Right ventricle myocardium inferior (tissue), 1 donor: ENCODE results near the gene DLG2. TPM values are rescaled to one million over a fixed set of nuclear protein-coding genes. Genes with fewer than 3 reads are reported as not detected.

ENCODE experiments used
- ATAC-seq: fragments of 200-7000 bp; cut with Tn5 transposase; one replicate; pipeline ENCODE4 v1.9.1; 2020; ENCODE audit warnings: mild to moderate bottlenecking, moderate library complexity
- DNase-seq: peaks from one replicate; pipeline ENCODE4 v3.0.0; 2021; ENCODE audit errors: missing footprints
- intact Hi-C: fragments of 100-400 bp; cut with DNase I; formaldehyde crosslinking; loops from one replicate; pipeline ENCODE4 v1.11.0; 2022
- total RNA-seq: library from RNA; stranded (reverse); fragmentation: NEBNext Ultra II Directional; extraction: Animal tissue kit (Norgen Biotek cat#: 25700); gene quantifications from one replicate; pipeline ENCODE4 v1.2.1, GENCODE V29; 2021
- donor health status: DM: no; HTN: yes; CAD: no; lungs with severe emphysema.

Gene DLG2
- total RNA-seq, 1 donor from 2014 or later = 5.7 TPM

DNA sequence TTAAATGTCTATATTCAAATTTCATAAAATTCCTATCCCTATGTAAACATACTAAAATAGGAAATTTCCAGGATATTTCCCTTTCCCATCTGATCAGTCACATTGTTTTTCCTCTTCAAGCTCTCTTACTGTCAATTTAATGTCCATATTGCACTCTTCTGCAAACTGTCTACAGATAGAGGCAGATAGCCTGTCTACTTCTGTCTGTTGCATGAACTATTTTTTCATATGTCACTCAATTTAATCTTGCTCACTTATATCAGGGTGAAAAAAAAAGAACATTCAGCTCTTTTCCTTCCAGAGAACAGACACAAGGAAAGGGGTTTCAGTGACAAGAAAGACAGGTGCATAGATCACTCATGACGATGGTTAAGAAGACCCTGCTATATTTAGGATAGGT, 1327.1 kb downstream of the DLG2 start:
- no peak for ATAC-seq
- intact Hi-C loops = no loop called here
- DNase-seq = no peak

DNA sequence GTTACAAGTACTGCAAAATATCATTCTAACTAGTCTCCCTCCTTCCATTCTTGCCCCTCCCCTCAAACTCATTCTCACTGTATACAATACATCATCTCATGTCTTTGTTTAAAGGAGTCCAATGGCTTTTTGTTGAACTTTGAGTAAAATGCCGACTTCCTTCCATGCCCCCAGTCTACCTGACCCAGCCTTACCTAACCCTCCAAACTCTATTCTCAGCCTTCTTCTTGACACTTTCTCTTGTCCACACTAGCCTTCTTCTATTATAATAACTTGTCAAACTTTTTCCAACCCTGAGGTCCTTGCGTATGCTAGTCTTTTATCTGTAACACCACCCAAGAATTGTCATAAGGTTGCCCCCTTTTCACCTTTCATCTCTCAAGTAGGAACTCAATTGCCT, 1329.6 kb downstream of the DLG2 start:
- intact Hi-C loops = no loop called here
- DNase-seq (no peak), ATAC-seq (no peak)

- DNase-seq = no peak
- intact Hi-C loops = no loop called here
- ATAC-seq = no peak
Observed at GRCh38 chr11:84295815-84296214, 1331.3 kb downstream of the DLG2 start.

DNA sequence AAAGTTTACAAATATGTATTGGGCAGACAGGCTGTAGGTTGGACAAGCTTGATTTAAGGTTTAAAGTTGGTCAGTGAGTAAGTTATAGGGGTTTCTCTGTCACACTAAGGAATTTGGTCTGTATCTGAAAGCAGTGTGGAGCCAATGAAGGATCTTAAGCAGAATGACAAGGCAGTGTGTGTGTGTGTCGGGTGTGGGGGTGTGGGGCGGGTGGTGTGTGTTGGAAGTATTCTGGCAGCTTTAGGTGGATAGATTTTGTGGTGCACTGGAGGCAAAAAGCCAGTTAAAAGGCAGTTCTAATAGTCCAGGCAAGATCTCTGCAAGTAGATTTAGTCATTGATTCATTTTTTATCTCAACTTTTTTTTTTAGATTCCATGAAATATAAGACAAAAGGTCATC, 1334.2 kb downstream of the DLG2 start:
- DNase-seq = no peak
- intact Hi-C loops = no loop called here
- no peak for ATAC-seq

DNA sequence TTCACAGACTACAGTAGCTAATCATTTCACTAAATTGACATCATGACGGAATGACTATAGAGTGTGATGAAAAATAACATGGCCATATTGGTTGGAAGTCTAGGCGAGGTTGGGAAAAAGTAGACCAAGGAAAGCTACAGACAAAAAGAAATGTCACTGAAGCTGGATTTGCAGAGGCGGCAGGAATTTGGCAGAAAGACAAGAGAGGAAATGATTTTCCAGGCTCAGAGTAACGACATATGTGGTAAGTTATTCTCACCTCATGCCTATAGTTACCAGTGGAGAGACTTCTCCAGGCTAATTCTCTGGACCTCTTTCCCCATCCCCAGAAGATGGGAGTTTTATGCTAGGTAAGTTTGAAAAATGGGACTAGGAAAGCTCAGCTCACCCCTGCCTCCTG, 1335.1 kb downstream of the DLG2 start:
- ATAC-seq (no peak), DNase-seq (no peak)
- intact Hi-C loops = no loop called here

DNA sequence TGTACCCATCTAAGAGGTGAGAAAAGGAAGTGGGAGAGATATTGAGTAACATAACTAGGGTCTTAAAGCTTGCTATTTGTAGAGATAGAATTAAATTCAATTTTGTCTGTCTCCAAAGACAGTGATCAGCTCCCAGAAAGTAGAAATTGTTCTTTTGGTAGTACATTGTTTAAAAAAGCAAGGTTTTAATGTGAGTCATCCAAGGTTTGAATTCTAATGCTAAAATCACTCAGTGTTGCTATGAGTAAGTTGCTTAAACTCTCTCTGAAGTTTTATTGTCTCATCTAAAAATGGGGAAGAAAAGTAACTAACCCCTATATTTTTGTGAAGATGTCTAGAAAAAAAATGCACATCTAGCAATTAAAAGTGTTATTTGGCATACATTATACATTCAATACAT, 1336.5 kb downstream of the DLG2 start:
- DNase-seq = no peak
- intact Hi-C loops = no loop called here

DNA sequence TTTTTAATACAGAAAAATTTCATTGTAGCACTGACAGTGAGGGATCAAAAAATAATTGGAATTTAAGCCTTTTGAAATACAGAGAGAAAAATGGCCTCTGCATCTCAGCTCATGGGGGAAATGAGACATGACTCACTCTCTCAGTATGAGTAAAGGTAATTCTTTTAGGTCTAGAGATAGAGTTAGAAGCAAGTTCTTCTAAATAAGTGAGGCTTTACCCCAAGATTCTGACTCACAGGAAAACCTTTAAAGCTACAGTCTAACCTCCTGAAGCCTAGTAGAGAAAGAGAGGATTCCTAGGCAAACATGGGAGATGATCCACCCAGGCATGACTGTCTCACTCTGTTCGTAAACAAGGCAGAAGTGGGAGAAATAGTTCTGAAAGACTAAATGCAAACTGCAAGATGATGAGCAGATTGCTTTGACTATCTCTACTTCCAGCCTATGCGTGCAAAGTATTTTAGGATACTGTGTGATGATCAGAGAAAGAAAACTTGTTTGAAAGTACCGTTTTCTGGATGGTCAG, 1337.7 kb downstream of the DLG2 start:
- ATAC-seq = no peak
- intact Hi-C loops = no loop called here

More for the DNA sequence above, 1336.5 kb downstream of the DLG2 start:
- ATAC-seq = no peak

GRCh38 chr11:84273541-84273940, 1353.6 kb downstream of the DLG2 start:
- ATAC-seq (no peak), DNase-seq (no peak)
- intact Hi-C loops = no loop called here

More for the DNA sequence above, 1337.7 kb downstream of the DLG2 start:
- no peak for DNase-seq

GRCh38 chr11:84270466-84270865, 1356.7 kb downstream of the DLG2 start:
- intact Hi-C loops = no loop called here
- DNase-seq = no peak
- no peak for ATAC-seq

- intact Hi-C loops = no loop called here
- ATAC-seq (no peak), DNase-seq (no peak)
Observed at GRCh38 chr11:84264066-84264465, 1363.1 kb downstream of the DLG2 start.

DNA sequence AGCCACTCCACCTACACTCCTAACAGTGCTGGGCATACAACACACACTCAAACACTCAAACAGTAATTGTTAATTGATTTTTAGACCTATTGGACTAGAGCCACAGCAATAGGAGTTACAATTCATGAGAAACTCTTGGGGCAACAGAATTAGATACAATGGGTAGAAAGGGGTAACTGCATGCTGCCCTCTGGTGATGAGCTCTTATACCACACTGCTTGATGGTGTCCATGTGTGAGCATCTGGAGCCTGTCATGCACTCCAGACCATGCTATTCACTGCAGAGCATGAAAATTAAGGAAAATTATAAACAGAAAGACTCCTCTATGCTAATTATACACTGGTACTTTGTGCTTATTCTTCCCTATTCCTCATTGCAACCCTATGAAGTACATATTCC, 1365.4 kb downstream of the DLG2 start:
- ATAC-seq = no peak
- no peak for DNase-seq
- intact Hi-C loops = no loop called here

DNA sequence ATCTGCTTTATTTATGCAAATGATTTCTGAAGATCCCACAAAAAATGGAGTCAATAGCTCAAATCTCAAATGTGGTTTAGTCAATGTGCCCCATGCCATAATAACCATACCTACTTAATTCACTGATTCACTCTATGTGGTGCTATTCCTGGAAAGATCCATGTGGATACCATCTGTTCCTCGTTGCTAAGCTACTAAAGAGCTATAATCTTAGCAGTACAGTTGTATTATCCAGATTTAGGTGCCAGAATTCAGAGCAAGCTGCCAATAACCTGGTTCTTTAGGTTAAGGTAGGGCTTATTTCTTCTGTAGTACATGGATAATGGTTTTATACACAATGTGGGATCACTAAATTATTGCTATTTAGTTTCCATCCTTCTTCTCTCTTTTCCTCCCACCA, 1366.3 kb downstream of the DLG2 start:
- intact Hi-C loops = no loop called here
- no peak for DNase-seq
- ATAC-seq = no peak

GRCh38 chr11:84256618-84257017, 1370.5 kb downstream of the DLG2 start:
- intact Hi-C loops = no loop called here
- ATAC-seq = no peak

DNA sequence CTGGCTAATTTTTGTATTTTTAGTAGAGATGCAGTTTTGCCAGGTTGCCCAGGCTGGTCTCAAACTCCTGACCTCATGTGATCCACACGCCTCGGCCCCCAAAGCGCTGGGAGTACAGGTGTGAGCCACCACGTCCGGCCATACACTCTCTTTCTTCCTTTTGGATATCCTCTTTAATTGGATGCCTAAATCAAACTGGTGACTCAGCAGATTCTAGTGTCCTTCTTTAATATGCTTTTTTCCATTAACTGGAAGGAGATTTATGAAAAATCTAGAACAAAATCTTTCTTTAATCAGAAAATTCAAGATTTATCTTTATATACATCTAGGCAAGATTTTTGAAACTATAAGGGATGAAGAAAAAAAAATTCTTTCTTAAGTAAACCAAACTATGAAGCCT, 1371.7 kb downstream of the DLG2 start:
- ATAC-seq (no peak), DNase-seq (no peak)
- intact Hi-C loops = no loop called here

More at GRCh38 chr11:84256618-84257017, 1370.5 kb downstream of the DLG2 start:
- DNase-seq = no peak

DNA sequence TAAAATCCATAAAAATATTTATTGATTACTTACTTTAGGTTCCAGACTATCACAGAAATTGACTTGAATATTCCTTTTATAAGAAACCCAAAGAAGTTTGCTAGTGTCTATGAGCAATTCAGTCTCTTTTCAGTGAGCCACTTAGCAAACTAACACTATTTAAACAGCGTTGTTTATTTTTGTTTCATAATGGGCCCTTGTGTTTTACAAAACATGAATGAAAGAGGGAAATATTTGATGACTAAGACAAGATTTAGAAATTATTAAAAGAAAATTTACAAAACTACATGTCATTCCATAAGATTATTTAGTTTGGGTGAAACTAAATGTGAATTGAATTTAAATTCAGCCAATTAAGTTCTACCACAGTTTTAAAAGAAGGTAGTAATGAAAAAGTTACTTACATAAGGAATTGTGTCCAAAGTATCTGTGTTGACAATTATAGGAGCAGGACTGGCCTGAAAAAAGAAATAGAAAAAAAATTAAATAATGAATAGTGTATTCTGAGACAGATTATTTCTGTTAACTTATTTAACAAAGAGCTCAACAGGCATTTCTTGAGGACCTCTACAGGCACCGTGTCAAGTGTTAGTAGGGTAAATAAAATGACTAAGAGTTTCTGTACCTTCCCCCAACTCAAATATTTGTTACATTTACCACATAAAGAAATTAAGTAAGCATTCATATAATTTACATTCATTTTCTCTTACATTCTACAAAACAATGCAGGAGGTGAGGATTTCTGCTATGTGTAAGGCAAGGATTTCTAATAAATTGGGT, 1376.1 kb downstream of the DLG2 start:
- no peak for ATAC-seq
- DNase-seq = no peak
- intact Hi-C loops = no loop called here

GRCh38 chr11:84249344-84250135, 1377.6 kb downstream of the DLG2 start:
- DNase-seq = no peak
- intact Hi-C loops = no loop called here
- ATAC-seq = no peak

- ATAC-seq (peak; percentile 34), DNase-seq (no peak)
- intact Hi-C loops = no loop called here
Observed at GRCh38 chr11:84247926-84248325, 1379.2 kb downstream of the DLG2 start.

GRCh38 chr11:84247129-84247528, 1380.0 kb downstream of the DLG2 start:
- no peak for DNase-seq
- intact Hi-C loops = no loop called here
- peak; percentile 73 for ATAC-seq

GRCh38 chr11:84243629-84244263, 1383.4 kb downstream of the DLG2 start:
- ATAC-seq (no peak), DNase-seq (no peak)
- intact Hi-C loops = no loop called here
